AG10803 (cell line): ENCODE data around the gene KAT8.
"Not testable (repeated sequence)": the region's sequence is repeated elsewhere in the genome, so short reads cannot be mapped to it uniquely, and the experiment has no call there.

ENCODE experiments used
- DNase-seq: peaks from one replicate; pipeline ENCODE4 v3.0.0; 2010; ENCODE audit warnings: low read depth
- H3K4me3 ChIP-seq: 2 replicates; pipeline ENCODE4 v1.5.1; 2011; ENCODE audit warnings: mild to moderate bottlenecking, low read length, control low read depth
- TF ChIP-seq, protein P1 (sequence below): conservative IDR thresholded peaks from 2 replicates; pipeline ENCODE4 v1.5.1; 2011; ENCODE audit warnings: mild to moderate bottlenecking, low read length, control low read depth, inconsistent platforms

KAT8 gene

DNA sequence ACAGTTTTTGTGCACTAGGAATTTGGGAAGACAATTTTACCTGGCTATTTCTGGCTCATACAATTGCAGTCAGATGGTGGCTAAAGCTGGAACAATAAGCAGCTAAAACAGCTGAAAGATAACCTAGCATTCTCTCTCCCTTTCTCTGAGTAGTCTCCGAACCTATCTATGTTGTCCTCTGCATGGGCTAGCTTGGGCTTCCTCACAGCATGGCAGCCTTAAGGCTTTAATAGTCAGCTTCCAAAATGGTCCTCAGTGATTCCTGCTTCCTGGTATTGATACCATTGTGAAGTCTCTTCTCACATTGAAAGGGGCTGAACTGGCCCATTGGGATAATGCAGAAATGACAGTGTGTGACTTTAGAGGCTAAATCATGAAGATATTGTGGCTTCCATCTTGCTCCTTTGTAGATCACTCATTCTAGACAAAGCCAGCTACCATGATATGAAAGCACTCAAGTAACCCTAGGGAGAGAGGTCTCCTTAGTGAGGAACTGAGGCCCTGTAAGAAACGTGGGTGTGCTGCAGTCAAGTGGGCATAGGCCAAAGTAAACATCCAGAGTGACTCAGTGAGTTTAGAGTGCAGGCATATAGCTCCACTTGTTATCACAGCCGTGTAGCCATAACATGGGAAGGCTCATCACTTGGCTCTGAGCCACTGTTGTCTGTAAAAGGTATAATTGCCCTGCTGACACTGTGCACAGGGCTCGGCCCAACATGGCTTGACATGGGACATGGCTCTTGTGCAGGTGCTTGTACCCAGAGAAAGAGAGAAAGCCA, 17.4 kb upstream of the KAT8 start:
- TF ChIP-seq, protein P1, sequence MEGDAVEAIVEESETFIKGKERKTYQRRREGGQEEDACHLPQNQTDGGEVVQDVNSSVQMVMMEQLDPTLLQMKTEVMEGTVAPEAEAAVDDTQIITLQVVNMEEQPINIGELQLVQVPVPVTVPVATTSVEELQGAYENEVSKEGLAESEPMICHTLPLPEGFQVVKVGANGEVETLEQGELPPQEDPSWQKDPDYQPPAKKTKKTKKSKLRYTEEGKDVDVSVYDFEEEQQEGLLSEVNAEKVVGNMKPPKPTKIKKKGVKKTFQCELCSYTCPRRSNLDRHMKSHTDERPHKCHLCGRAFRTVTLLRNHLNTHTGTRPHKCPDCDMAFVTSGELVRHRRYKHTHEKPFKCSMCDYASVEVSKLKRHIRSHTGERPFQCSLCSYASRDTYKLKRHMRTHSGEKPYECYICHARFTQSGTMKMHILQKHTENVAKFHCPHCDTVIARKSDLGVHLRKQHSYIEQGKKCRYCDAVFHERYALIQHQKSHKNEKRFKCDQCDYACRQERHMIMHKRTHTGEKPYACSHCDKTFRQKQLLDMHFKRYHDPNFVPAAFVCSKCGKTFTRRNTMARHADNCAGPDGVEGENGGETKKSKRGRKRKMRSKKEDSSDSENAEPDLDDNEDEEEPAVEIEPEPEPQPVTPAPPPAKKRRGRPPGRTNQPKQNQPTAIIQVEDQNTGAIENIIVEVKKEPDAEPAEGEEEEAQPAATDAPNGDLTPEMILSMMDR: no peak

DNA sequence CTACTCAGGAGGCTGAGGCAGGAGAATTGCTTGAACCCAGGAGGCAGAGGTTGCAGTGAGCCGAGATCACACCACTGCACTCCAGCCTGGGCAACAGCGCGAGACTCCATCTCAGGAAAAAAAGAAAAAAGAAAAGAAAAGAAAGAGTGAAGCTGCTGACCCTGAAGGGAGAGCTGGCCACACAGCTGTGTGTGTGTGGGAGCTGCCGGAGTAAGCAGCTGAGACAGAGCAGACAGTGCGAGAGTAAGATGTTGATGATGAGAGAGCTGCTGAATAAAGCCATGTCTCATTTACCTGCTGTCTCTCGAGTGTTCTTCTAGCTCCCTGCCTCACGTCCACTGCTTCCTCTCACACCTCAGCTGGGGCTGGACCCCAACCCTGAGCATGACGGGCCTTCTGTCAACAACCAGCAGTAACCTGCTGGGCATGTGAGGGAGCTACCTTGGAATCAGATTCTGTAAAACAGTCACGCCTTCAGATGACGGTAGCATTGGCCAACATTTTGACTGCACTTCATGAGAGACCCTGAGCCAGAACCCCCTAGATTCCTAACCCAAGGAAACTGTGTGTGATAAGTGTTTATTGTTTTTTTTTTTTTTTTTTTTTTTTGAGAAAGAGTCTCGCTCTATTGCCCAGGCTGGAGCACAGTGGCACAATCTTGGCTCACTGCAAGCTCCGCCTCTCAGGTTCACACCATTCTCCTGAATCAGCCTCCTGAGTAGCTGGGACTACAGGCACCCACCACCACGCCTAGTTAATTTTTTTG, 16.4 kb upstream of the KAT8 start:
- not testable (repeated sequence) for H3K4me3 ChIP-seq, DNase-seq

More for the DNA sequence above, 17.4 kb upstream of the KAT8 start:
- no peak overlapping the region for H3K4me3 ChIP-seq
- no peak for DNase-seq

DNA sequence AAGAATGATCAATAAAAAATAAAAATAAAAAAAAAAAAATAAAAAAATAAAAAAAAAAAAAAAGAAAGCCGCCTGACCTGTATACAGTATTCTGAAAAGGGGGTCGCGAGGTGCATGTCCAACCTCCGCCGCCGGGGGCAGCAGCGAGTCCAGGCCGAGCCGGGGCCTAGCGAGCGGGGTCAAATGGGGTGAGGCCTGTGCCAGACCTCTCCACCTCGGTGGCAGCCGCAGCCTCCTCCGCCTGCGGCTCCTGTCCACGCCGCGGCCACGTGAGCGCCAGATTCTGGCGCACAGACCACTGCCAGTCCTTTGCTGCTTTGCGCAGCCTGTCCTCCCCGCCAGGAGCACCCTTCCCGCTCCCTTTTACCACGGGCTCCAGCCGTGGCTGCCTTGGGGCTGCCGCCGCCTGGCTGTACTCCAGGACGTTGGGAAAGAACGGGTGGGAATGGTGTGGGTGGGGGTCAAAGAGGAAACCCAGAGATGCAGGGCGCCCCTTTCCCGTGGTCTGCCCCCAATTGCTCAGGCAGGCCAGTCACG, 11.7 kb upstream of the KAT8 start:
- peak overlapping the region; percentile 33; the same call in 1 of the 2 replicates for H3K4me3 ChIP-seq
- TF ChIP-seq, protein P1: peak; percentile 69
- peak; percentile 80 for DNase-seq

DNA sequence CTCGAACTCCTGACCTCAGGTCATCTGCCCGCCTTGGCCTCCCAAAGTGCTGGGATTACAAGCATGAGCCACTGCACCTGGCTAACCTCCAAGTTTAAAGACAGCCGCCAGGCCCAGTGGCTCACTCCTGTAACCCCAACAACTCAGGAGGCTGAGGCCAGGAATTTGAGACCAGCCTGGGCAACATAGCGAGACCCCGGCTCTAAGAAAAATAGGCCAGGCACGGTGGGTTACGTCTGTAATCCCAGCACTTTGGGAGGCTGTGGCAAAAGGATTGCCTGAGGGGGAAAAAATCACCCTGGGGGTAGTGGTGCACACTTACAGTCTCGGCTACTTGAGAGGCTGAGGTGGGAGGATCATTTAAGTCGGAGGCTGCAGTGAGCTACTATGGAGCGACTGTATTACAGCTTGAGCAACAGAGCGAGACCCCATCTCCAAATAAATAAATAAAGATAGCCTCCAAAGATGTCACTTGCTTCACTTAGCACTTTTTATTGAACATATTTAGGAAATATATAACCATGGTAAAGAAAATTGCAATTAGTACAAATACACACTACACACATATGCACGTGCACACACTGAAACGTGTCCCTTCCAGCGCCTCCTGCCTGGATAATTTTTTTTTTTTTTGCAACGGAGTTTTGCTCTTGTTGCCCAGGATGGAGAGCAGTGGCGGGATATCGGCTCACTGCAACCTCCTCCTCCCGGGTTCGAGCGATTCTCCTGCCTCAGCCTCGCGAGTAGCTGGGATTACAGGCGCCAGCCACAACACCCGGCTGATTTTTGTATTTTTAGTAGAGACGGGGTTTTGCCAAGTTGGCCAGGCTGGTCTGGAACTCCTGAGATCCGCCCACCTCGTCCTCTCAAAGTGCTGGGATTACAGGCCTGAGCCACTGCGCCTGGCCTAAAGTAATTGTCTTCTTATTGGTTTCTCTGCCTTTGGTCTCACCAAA, 10.7 kb upstream of the KAT8 start:
- H3K4me3 ChIP-seq: no peak overlapping the region
- TF ChIP-seq, protein P1: no peak
- DNase-seq: no peak

DNA sequence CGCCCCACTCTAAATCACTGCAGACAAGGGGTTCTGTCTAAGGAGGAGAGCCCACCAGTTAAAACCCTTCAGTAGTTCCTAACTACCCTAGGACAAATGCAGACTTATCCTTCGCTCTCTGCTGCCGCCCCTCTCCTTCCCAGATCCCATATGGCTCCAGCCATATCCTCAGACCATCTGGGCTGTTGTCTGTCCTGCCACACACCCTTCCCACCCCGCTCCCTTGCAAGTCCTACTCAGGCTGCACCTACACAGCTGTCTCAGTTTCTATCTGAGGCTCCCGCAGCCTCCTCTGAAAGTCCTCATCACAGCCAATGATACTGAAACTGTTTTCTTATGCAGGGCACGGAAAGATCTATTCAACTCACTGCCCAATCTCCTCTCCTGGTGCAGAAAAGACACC, 10.0 kb upstream of the KAT8 start:
- no peak for DNase-seq
- TF ChIP-seq, protein P1: no peak
- H3K4me3 ChIP-seq: no peak overlapping the region; the same call in 1 of the 2 replicates

DNA sequence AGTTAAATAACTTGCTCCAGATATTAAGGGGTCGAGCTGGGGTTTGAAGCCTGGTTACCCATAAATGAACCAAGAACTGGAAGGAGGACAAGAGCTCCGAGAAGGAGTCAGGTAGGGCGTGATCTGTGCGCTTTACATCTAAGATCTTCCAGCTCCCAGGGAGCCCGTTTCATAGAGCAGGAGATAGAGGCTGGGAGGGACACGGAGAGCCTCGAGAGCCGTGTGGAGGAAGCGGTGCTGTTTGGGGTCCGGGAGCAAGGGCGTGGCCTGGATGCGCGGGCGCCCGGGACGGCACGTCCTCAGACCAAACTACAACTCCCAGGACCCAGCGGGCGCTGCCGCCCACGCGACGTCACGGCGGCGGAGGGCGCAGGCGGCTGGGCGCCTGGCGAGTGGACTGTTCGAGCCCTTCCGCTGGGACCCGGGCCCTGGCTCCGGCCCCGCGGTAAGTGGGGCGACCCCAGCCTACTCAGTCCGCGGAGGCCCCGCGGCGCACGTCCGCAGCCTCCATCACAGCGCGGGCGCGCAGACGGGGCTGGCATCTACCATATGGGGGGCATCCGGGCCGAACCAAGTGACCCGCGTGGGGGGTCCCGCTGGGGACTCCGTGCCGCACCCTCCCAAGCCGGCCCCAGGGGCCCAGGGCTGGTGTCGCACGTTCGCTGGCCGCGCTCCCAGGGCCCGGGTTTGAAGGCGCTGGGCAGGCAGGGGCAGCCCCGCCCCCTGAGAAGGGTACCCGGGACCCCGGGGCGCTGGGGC, 9.2 kb upstream of the KAT8 start, which contains the start of gene BCKDK:
BCKDK (plus strand) TSS at position 352 of the 759 bp plus-strand sequence. CDS start 838 bp downstream, outside the sequence.
- DNase-seq: peak; percentile 68
- TF ChIP-seq, protein P1: no peak
- H3K4me3 ChIP-seq: peak within 1 kb of the TSS; percentile 74
